HG02973 (cell line): ENCODE data around the gene ZSWIM7.

Experiments
- ATAC-seq: cut with Tn5 transposase; IDR thresholded peaks from one replicate; pipeline ENCODE4 v1.9.1; 2021; ENCODE audit warnings: moderate library complexity; ENCODE audit not compliant: unreplicated experiment

Gene ZSWIM7

DNA sequence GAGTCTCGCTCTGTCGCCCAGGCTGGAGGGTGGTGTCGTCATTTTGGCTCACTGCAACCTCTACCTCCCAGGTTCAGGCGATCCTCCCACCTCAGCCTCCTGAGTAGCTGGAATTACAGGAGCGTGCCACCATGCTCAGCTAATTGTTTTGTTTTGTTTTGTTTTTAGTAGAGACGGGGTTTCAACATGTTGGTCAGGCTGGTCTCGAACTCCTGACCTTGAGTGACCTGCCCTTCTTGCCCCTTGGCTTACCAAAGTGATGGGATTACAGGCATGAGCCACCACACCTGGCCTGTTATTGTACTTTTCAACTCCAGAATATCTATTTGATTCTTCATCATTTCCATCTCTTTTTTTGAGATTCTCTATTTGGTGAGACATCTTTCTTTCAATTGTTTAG, 63.6 kb downstream of the ZSWIM7 start:
- ATAC-seq = no peak

DNA sequence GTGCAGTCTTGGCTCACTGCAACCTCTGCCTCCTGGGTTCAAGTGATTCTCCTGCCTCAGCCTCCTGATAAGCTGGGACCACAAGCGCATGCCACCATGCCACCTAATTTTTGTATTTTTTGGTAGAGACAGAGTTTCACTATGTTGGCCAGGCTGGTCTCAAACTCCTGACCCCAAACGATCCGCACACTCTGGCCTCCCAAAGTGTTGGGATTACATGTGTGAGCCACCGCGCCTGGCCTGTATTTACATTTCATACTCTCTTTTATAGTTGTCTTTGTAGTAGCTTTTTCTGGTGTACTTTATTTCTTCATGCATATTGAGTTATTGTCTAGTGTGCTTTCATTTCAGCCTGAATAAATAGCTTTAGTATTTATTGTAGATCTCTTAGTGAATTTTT, 64.6 kb downstream of the ZSWIM7 start:
- ATAC-seq = no peak

DNA sequence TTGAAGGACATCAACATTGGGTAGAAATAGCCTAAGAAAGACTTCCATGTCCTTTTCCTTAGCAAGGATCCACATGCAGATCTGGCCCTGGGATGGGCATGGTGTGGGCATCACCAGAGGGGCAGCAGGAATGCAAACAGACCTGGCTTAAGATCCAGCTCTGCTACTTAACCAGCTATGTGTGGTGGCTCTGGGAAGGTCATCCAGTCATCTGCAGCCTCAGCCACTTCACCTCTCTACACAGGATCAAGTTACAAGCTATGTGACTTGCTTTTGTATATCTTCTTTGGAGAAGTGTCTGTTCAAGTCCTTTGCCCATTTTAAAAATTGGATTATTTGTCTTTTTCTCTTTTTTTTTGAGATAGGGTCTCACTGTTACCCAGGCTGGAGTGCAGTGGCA, 68.1 kb downstream of the ZSWIM7 start:
- ATAC-seq = no peak

DNA sequence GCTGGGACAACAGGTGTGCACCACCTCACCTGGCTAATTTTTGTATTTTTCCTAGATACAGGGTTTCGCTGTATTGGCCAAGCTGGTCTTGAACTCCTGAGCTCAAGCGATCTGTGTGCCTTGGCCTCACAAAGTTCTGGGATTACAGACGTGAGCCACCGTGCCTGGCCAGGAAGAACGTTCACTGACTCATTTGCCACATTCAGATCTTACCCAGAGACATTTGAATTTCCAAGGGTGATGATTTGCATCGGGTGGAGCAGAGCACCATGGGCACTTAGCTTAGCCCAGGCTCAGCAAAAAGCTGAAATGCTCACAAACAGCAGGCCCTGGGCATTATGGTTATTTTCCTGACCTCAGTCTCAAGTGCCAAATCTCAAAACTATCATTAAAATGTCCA, 69.1 kb downstream of the ZSWIM7 start:
- ATAC-seq = no peak

DNA sequence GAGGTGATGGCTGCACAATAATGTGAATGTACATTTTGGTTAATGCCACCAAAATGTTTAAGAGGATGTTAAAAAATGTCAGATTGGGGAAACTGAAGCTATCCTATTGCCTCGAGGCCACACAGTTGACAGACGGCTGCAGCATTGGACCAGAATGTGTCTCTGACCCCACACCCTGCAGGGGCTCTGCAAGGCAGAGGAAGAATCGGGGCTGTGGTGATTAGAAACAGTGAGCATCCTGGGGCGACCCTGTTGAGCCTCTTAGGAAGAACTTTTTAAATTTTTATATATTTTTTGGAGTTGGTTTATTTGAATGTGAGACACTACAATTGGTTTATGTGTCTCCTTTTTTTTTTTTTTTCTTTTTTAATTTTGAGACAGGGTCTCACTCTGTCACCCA, 69.6 kb downstream of the ZSWIM7 start:
- ATAC-seq = no peak

DNA sequence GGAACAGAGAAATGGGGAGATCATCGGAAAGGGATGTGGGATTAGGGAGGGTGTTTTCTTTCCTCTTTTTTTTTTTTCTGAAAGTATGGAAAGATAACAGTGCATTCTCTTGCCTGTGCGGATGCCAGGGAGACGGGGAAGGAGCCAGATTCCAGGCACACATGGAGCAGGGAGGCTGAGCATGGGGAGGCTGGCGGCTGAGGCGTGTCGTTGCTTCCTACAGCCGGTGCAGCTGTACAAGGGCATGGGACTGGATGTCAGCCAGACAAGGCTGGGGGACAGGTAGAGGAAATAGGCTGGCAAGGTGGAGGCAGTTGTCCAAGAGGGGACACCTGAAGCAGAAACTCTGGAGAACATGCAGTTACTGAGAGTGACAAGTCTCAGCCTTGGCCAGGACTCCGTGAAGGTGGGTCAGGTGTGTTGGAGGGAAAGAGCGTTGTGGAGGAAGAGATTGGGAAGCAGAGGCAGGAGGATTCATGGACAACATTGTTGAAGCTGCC, 71.2 kb downstream of the ZSWIM7 start:
- no peak for ATAC-seq
